Nephron progenitor cell (in vitro differentiated cells): ENCODE data around the gene POGZ.

ENCODE experiments used
- DNase-seq: peaks from one replicate; pipeline ENCODE4 v3.0.0; 2021
- H3K27ac Mint-ChIP-seq: 2 replicates; pipeline ENCODE4 v1.8.0; 2021; ENCODE audit warnings: mild to moderate bottlenecking, moderate library complexity, mixed read lengths
- H3K27me3 Mint-ChIP-seq: 2 replicates; pipeline ENCODE4 v1.8.0; 2021; ENCODE audit warnings: mild to moderate bottlenecking, low read depth, mixed read lengths; ENCODE audit not compliant: poor library complexity
- H3K36me3 Mint-ChIP-seq: 2 replicates; pipeline ENCODE4 v1.8.0; 2021; ENCODE audit warnings: low read depth, mixed read lengths
- H3K4me1 Mint-ChIP-seq: 2 replicates; pipeline ENCODE4 v1.8.0; 2021; ENCODE audit warnings: mixed read lengths
- H3K4me3 Mint-ChIP-seq: 2 replicates; pipeline ENCODE4 v1.8.0; 2021; ENCODE audit warnings: mild to moderate bottlenecking, moderate library complexity, mixed read lengths
- H3K9me3 Mint-ChIP-seq: 2 replicates; pipeline ENCODE4 v1.8.0; 2021; ENCODE audit warnings: mild to moderate bottlenecking, moderate library complexity, mixed read lengths
- CTCF ChIP-seq: fragments of 200-600 bp; sonication (generic); IDR thresholded peaks from 2 replicates; pipeline ENCODE4 v1.5.0; 2021; ENCODE audit warnings: antibody characterized with exemption

POGZ gene

DNA sequence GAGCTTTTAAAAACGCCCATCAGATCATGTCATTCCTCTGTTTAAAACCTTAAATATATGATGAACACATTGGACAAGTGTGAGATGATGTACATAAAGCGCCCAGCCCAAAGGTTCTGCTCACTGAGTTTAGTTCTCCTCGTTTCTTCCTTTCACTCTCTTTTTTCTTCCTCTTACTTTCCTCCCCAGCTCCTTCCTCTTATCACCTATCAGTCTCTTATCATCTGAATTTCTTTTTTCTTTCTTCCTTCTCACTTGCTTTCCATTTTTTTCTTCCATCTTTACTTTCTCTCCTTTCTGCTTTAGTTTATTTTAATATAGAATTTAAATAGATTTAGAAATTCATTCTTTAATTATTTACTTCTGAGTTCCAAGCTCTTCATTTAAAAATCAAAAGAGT, 17.8 kb upstream of the POGZ start:
- peaks cover 9% of the 10 kb centered on the region for H3K9me3 Mint-ChIP-seq
- H3K27ac Mint-ChIP-seq = no peak overlapping the region
- no peak for DNase-seq
- peaks cover 6% of the 10 kb centered on the region for H3K4me1 Mint-ChIP-seq
- H3K27me3 Mint-ChIP-seq = peaks cover 32% of the 10 kb centered on the region
- no peak for TF ChIP-seq CTCF
- H3K36me3 Mint-ChIP-seq = no peaks in the 10 kb centered on the region
- H3K4me3 Mint-ChIP-seq = no peak overlapping the region

- Mint-ChIP-seq H3K4me3 (no peak overlapping the region), H3K27me3 (peaks cover 41% of the 10 kb centered on the region), H3K27ac (no peak overlapping the region), H3K4me1 (peaks cover 6% of the 10 kb centered on the region), H3K36me3 (no peaks in the 10 kb centered on the region), H3K9me3 (peaks cover 4% of the 10 kb centered on the region)
- no peak for DNase-seq
- no peak for TF ChIP-seq CTCF
Measured at GRCh38 chr1:151476083-151476482, 16.8 kb upstream of the POGZ start.

DNA sequence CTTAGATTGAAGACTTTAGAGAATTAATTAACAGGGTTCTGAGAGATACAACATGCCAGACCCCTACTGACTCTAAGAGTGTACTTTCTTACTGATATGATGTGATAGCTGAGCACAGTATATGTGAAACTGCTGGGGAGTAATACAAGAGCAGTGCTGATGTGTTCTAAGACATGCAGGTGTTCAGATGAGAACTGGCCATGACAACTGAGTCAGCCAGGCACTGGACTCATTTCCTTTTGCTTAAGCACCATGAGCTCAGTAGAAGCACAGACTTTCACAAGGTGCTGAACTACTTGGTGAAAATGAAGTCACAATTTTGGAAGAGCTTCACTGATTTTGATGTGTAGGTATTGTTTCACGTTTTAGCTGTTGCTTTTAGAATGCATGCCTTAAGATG, 15.9 kb upstream of the POGZ start:
- peaks cover 40% of the 10 kb centered on the region for H3K27me3 Mint-ChIP-seq

GRCh38 chr1:151474745-151475144, 15.5 kb upstream of the POGZ start:
- no peaks in the 10 kb centered on the region for H3K9me3 Mint-ChIP-seq
- H3K4me3 Mint-ChIP-seq = no peak overlapping the region
- H3K27me3 Mint-ChIP-seq = peaks cover 40% of the 10 kb centered on the region
- H3K27ac Mint-ChIP-seq = no peak overlapping the region
- H3K36me3 Mint-ChIP-seq = no peaks in the 10 kb centered on the region
- DNase-seq = no peak
- peaks cover 6% of the 10 kb centered on the region for H3K4me1 Mint-ChIP-seq
- TF ChIP-seq CTCF = no peak

More for the DNA sequence above, 15.9 kb upstream of the POGZ start:
- Mint-ChIP-seq H3K27ac (no peak overlapping the region), H3K9me3 (no peaks in the 10 kb centered on the region), H3K4me3 (no peak overlapping the region), H3K36me3 (no peaks in the 10 kb centered on the region), H3K4me1 (peaks cover 6% of the 10 kb centered on the region)
- DNase-seq = no peak
- TF ChIP-seq CTCF = no peak

GRCh38 chr1:151472856-151473731, 13.8 kb upstream of the POGZ start:
- peak overlapping the region; percentile 70 for H3K4me3 Mint-ChIP-seq
- no peaks in the 10 kb centered on the region for H3K9me3 Mint-ChIP-seq
- H3K27me3 Mint-ChIP-seq = peaks cover 45% of the 10 kb centered on the region
- DNase-seq = peak; percentile 30
- no peak for TF ChIP-seq CTCF
- peaks cover 6% of the 10 kb centered on the region for H3K4me1 Mint-ChIP-seq
- no peaks in the 10 kb centered on the region for H3K36me3 Mint-ChIP-seq
- H3K27ac Mint-ChIP-seq = no peak overlapping the region

DNA sequence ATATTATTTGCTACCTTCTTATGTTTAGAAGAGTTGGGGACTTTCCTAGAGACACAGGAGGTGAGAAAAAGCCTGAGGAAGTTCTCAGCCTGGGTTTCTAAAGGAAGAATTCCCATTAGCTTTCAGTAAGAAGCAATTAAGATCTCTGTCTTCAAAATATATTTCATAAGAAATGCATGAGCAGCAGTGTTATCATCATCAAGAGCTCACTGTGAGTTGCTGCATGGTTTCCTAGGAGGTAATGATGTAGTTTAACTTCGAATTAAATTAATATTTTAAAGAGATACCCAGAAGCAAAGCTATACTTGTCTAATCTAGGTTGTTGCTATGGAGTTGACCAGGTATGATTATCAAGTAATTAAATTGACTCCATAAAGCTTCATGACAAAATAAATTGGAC, 5.7 kb upstream of the POGZ start:
- H3K36me3 Mint-ChIP-seq = no peaks in the 10 kb centered on the region
- H3K4me1 Mint-ChIP-seq = no peaks in the 10 kb centered on the region
- H3K9me3 Mint-ChIP-seq = no peaks in the 10 kb centered on the region
- no peak for TF ChIP-seq CTCF
- no peak overlapping the region for H3K27ac Mint-ChIP-seq
- DNase-seq = no peak
- peaks cover 56% of the 10 kb centered on the region for H3K27me3 Mint-ChIP-seq
- H3K4me3 Mint-ChIP-seq = no peak overlapping the region
